Endothelial cell (in vitro differentiated cells): ENCODE results near the gene P3R3URF. TPM values are rescaled to one million over a fixed set of nuclear protein-coding genes. Genes with fewer than 3 reads are reported as not detected.
A peak's percentile ranks its signal among the peaks of the same experiment; 100 is the strongest.

Experiments
- DNase-seq: peaks from one replicate; pipeline ENCODE4 v3.0.0; 2021; ENCODE audit warnings: low spot score
- H3K27ac Mint-ChIP-seq: one replicate; pipeline ENCODE4 v1.8.0; 2021; ENCODE audit warnings: mixed read lengths, inconsistent platforms; ENCODE audit not compliant: unreplicated experiment
- H3K27me3 Mint-ChIP-seq: one replicate; pipeline ENCODE4 v1.8.0; 2021; ENCODE audit warnings: mild to moderate bottlenecking, moderate library complexity, mixed read lengths, inconsistent platforms; ENCODE audit not compliant: unreplicated experiment
- H3K36me3 Mint-ChIP-seq: one replicate; pipeline ENCODE4 v1.8.0; 2021; ENCODE audit warnings: mild to moderate bottlenecking, low read depth, mixed read lengths, inconsistent platforms; ENCODE audit not compliant: unreplicated experiment
- H3K4me1 Mint-ChIP-seq: one replicate; pipeline ENCODE4 v1.8.0; 2021; ENCODE audit warnings: mild to moderate bottlenecking, mixed read lengths, inconsistent platforms; ENCODE audit not compliant: unreplicated experiment
- H3K4me3 Mint-ChIP-seq: one replicate; pipeline ENCODE4 v1.8.0; 2021; ENCODE audit warnings: mild to moderate bottlenecking, mixed read lengths, inconsistent platforms; ENCODE audit not compliant: unreplicated experiment
- H3K9me3 Mint-ChIP-seq: one replicate; pipeline ENCODE4 v1.8.0; 2021; ENCODE audit warnings: mixed read lengths, inconsistent platforms; ENCODE audit not compliant: unreplicated experiment
- CTCF ChIP-seq: fragments of 200-600 bp; sonication (generic); IDR thresholded peaks from one replicate; pipeline ENCODE4 v1.5.0; 2021; ENCODE audit warnings: antibody characterized with exemption; ENCODE audit not compliant: unreplicated experiment
- total RNA-seq: library from RNA; stranded (reverse); fragmentation: NEBNext Ultra II Directional; extraction: Animal tissue kit (Norgen Biotek cat#: 25700); gene quantifications from one replicate; pipeline ENCODE4 v1.2.1, GENCODE V29; 2021; ENCODE audit not compliant: unreplicated experiment

The P3R3URF gene
- total RNA-seq, 1 donor from 2014 or later = not detected

- H3K36me3 Mint-ChIP-seq = peaks cover 5% of the 10 kb centered on the region
- peak overlapping the region; percentile 82 for H3K27ac Mint-ChIP-seq
- H3K4me1 Mint-ChIP-seq = peaks cover 18% of the 10 kb centered on the region
- peak overlapping the region; percentile 97 for H3K4me3 Mint-ChIP-seq
- no peak for DNase-seq
- TF ChIP-seq CTCF = no peak
- H3K9me3 Mint-ChIP-seq = no peaks in the 10 kb centered on the region
- peaks cover 14% of the 10 kb centered on the region for H3K27me3 Mint-ChIP-seq
Measured at GRCh38 chr1:46131093-46131492, 45.2 kb downstream of the P3R3URF start.

GRCh38 chr1:46130606-46131005 is 45.7 kb downstream of the P3R3URF start:
- H3K27ac Mint-ChIP-seq = peak overlapping the region; percentile 38
- no peak for TF ChIP-seq CTCF
- no peak for DNase-seq
- H3K4me3 Mint-ChIP-seq = peak overlapping the region; percentile 97
- peaks cover 5% of the 10 kb centered on the region for H3K36me3 Mint-ChIP-seq
- H3K27me3 Mint-ChIP-seq = peaks cover 14% of the 10 kb centered on the region
- H3K4me1 Mint-ChIP-seq = peaks cover 18% of the 10 kb centered on the region
- H3K9me3 Mint-ChIP-seq = no peaks in the 10 kb centered on the region

- no peak for TF ChIP-seq CTCF
- Mint-ChIP-seq H3K4me1 (peaks cover 18% of the 10 kb centered on the region), H3K4me3 (peak overlapping the region; percentile 97), H3K27me3 (peaks cover 14% of the 10 kb centered on the region), H3K36me3 (peaks cover 5% of the 10 kb centered on the region), H3K9me3 (no peaks in the 10 kb centered on the region), H3K27ac (peak overlapping the region; percentile 21)
- DNase-seq = no peak
Measured at GRCh38 chr1:46130121-46130520, 46.2 kb downstream of the P3R3URF start.

- no peak overlapping the region for H3K4me3 Mint-ChIP-seq
- H3K27ac Mint-ChIP-seq = no peak overlapping the region
- DNase-seq = no peak
- H3K36me3 Mint-ChIP-seq = peaks cover 5% of the 10 kb centered on the region
- peaks cover 8% of the 10 kb centered on the region for H3K27me3 Mint-ChIP-seq
- peaks cover 6% of the 10 kb centered on the region for H3K4me1 Mint-ChIP-seq
- H3K9me3 Mint-ChIP-seq = no peaks in the 10 kb centered on the region
- no peak for TF ChIP-seq CTCF
Measured at GRCh38 chr1:46128344-46128743, 47.9 kb downstream of the P3R3URF start.

Other genes starting within 250 kb of the P3R3URF start
- gene PIK3R3, start 43.9 kb downstream of the P3R3URF start, total RNA-seq = 38.1 TPM
- gene TSPAN1, start 1.4 kb downstream of the P3R3URF start, total RNA-seq = 1.1 TPM
- gene POMGNT1, start 21.9 kb upstream of the P3R3URF start, total RNA-seq = 37.8 TPM
- gene LURAP1, start 26.8 kb upstream of the P3R3URF start, total RNA-seq = 0.41 TPM
- gene RAD54L, start 71.3 kb upstream of the P3R3URF start, total RNA-seq = 9.3 TPM
- 73.5 TPM for gene LRRC41, start 127.1 kb upstream of the P3R3URF start, total RNA-seq
- 317 TPM for gene UQCRH, start 127.2 kb upstream of the P3R3URF start, total RNA-seq
- 27.8 TPM for gene NSUN4, start 164.3 kb upstream of the P3R3URF start, total RNA-seq
- 2.7 TPM for gene FAAH, start 217.8 kb upstream of the P3R3URF start, total RNA-seq